ENCODE results near the gene GPRC6A.

Gene GPRC6A

DNA sequence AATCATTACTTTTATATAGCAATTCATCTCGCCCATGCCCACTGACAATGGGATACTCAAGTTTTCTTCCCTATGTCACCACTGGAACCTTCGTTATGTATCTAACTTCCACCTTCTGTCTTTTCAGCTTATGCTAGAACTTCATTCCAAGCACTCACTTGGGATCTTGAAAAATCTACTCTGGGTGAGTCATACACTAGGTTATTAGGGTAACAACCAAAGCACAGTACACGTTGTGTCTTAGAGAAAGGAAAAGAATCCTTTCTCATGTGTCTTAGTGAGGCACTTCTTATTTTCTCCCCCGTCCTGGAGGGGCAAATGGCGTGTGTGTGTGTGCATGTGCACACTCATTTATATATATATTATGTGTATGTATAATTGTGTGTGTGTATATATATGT is 45.0 kb downstream of the GPRC6A start:
- no peak for DNase-seq

- DNase-seq = no peak
Measured at GRCh38 chr6:116779573-116780164, 49.2 kb downstream of the GPRC6A start.

GRCh38 chr6:116773886-116774285 is 55.0 kb downstream of the GPRC6A start:
- DNase-seq = no peak

DNA sequence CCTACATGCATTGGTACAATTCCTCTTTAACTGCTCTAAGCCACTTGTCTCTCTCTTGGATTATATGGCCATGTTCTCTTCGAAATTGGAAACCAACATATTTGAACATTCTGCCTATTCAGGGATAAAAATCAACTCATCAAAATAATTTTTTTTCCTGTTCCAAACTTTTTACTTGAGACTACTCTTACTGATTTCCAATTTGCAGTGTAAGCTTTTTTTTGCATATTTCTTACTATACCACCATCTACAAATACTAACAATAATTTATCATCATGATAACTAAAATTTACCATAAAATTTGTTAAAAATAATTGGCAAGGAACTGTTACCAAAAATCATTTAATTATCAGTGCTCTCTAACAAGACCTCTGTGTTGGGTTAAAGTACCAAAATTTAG is 56.4 kb downstream of the GPRC6A start:
- no peak for DNase-seq

- DNase-seq = no peak
Measured at GRCh38 chr6:116767715-116768114, 61.2 kb downstream of the GPRC6A start.

GRCh38 chr6:116766506-116767176 is 62.2 kb downstream of the GPRC6A start:
- DNase-seq = no peak

- DNase-seq = no peak
Measured at GRCh38 chr6:116764961-116765841, 63.7 kb downstream of the GPRC6A start, which contains the start of gene FAM162B. Gene FAM162B, minus strand, starts transcription at chr6:116765719. Its CDS starts 143 bp downstream, at chr6:116765576.

- DNase-seq = no peak
Measured at GRCh38 chr6:116764629-116764960, 64.3 kb downstream of the GPRC6A start.

DNA sequence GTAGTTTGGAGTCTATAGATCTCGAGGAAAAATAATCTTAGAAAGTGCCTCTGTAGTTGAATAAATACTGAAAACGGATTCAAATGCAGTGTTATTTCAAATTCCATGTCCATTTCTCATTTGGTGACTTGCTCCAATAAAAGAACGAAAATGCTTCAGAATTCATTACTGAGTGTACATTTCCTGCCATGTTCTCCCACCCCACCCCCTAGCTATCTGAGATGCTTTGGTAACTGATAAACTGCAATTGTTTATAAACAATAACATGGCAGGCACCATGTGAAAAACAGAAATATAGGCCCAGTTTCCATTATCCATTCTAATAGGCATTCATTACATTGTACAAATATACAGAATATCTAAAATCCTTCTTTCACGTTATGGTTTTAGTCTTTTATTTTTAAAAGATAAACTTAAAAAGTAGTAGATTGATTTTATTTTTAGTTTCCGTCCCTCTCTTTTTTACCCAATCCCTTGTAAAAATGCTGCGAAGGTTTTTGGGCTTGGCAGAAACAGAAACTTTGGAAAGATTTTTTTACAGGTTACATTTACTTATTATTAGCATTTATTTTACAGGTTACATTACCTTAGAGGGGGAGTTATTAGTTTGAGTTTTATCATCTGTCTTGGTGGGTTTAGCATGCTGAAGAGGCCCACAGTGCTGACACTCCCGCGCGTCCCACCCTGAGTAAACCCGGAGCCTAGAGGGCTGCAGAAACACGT is 64.8 kb downstream of the GPRC6A start:
- no peak for DNase-seq

- no peak for DNase-seq
Measured at GRCh38 chr6:116763048-116763447, 65.8 kb downstream of the GPRC6A start.

DNA sequence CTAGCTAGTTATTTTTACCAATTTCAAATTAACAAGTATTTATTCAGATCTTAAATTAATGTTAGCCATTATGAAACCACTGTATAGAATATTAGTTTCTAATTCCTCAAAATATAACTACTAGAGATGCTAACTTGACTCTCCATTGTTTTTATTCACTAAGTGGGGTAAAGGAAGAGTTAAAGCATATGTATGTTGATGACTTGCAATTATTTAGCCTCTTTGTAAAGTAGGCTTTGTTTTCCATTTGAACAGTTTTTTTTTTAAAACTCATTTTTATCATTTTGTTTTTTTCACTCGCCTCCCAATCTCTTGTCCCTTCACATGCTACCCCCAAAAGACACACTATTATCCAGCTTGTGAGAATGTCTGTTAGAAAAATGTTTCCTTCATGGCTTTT is 66.6 kb downstream of the GPRC6A start:
- DNase-seq = no peak

DNA sequence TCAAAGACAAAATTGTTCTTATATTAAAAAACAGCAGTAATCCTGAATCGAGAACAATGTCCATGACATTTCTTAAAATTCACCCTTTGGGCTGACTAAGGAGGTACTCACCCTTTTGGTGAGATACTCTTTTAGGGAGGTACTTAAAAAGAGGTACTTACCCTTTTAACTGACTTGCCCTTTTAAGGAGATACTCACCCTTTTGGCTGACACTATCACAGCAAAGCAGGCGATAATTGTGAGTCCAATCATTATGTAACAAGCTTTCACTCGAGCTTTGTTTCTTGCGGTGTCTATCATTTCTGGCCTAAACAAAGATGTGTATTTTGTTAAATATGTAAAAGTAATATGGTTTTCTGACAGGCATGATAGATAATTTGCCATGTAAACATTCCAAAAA is 67.1 kb downstream of the GPRC6A start:
- DNase-seq = no peak

- no peak for DNase-seq
Measured at GRCh38 chr6:116745176-116745575, 83.7 kb downstream of the GPRC6A start.
